ENCODE measurements around the gene TLR1.
"Not testable (repeated sequence)": the region's sequence is repeated elsewhere in the genome, so short reads cannot be mapped to it uniquely, and the experiment has no call there.

The TLR1 gene, protein sequence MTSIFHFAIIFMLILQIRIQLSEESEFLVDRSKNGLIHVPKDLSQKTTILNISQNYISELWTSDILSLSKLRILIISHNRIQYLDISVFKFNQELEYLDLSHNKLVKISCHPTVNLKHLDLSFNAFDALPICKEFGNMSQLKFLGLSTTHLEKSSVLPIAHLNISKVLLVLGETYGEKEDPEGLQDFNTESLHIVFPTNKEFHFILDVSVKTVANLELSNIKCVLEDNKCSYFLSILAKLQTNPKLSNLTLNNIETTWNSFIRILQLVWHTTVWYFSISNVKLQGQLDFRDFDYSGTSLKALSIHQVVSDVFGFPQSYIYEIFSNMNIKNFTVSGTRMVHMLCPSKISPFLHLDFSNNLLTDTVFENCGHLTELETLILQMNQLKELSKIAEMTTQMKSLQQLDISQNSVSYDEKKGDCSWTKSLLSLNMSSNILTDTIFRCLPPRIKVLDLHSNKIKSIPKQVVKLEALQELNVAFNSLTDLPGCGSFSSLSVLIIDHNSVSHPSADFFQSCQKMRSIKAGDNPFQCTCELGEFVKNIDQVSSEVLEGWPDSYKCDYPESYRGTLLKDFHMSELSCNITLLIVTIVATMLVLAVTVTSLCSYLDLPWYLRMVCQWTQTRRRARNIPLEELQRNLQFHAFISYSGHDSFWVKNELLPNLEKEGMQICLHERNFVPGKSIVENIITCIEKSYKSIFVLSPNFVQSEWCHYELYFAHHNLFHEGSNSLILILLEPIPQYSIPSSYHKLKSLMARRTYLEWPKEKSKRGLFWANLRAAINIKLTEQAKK

DNA sequence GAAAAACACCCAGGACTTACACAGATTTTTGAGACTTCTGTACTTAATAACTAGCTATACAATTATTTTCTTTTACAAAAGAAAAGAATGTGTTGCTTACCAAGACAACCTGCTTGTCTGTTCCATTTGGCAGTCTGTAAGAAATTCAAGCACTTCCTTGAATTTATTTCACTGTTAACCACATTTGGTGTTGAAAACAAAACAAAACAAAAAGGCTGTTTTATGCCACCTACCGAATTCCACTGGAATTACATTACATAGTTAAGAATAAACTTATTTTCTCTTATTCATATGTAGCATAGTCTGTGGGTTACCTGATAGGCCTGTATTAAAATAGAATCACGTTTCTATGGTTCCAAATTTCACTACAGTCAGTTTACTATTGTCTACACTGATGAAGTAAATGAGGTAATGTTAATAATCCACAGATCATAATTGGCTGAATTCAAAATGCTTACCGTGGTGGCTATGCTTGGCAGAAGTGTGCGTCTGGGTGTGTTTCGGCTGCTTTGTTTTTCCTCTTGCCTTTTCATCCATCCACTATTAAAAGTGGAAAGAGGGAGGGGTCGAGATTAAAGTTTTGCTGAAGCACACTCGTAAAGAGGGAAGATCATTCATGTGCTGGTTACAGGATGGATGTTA lies at the start of gene TLR1:
TLR1 (minus strand) TSS at position 138 of the 642 bp plus-strand sequence. CDS start 5,960 bp downstream, outside the sequence.
- no peak for DNase-seq

DNA sequence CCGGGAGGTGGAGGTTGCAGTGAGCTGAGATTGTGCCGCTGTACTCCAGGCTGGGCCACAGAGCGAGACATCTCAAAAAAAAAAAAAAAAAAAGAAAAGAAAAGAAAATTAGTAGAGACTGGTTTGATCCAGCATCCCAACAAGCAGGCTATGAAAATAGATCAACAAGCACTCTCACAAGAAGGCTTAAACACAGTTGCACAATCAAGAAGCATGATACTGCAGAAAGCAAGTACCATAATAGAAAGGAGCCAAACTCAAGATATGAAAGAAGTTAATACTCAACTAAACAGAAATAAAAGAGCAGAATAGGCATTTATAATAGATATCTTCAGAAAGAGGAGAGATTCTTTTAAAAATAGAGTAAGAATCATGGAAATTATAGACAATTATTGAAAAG lies 41.4 kb upstream of the TLR1 start:
- no peak for DNase-seq

DNA sequence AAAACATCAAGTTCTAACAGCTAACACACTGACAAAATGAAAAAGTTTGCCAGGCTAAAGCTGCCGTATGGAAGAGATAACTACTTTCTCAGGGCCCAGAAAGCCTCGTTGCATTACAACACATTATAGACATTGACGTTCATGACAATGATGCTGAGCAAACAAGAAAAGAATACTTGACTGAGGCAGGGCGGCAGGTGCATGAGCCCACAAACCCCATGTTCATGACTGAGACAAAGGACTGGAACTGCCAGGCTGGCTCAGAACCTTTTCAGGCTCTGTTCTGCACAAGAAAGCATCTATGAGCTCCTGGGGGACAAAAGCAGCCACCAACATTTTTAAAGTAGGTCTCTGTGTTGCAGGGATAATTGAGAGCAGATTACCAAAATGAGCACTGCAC lies 38.4 kb upstream of the TLR1 start:
- DNase-seq: no peak

DNA sequence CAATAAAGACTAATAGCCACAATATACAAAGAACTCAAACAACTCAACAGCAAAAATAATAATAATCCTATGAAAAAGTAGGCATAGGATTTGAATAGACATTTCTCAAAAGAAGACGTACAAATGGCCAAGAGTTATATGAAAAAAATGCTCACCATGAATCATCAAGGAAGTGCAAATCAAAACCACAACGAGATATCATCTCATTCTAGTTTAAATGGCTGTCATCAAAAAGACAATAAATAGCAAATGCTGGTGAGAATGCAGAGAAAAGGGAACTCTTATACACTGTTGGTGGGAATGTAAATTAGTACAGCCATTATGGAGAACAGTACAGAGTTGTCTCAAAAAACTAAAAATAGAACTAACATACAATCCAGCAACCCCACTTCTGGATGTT lies 33.3 kb upstream of the TLR1 start:
- DNase-seq: no peak

DNA sequence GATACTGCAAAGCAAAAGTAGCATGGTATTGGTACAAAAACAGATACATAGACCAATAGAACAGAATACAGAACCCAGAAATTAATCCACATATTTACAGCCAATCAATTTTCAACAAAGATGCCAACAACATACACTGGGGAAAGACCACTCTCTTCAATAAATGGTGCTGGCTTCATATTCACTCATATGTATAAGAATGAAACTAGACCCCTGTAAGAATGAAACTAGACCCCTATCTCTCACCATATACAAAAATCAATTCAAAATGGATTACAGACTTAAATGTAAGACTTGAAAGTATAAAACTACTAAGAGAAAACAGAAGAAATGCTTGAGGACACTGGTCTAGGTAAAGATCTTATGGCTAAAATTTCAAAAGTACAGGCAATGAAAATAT lies 32.7 kb upstream of the TLR1 start:
- DNase-seq: no peak

DNA sequence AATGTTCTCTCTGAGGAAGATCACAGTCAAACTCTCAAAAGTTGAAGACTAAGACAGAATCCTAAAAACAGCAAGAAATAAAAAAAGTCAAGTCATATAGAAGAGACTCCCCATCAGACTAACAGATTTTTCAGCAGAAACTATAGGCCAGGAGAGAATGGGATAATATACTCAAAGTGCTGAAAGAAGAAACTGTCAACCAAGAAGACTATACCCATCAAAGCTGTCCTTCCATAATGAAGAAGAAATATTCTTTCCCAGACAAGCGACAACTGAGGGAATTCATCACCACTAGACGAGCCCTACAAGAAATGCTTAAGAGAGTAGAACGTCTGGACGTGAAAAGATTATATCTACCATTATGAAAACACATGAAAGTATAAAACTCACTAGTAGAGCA lies 30.0 kb upstream of the TLR1 start:
- no peak for DNase-seq

DNA sequence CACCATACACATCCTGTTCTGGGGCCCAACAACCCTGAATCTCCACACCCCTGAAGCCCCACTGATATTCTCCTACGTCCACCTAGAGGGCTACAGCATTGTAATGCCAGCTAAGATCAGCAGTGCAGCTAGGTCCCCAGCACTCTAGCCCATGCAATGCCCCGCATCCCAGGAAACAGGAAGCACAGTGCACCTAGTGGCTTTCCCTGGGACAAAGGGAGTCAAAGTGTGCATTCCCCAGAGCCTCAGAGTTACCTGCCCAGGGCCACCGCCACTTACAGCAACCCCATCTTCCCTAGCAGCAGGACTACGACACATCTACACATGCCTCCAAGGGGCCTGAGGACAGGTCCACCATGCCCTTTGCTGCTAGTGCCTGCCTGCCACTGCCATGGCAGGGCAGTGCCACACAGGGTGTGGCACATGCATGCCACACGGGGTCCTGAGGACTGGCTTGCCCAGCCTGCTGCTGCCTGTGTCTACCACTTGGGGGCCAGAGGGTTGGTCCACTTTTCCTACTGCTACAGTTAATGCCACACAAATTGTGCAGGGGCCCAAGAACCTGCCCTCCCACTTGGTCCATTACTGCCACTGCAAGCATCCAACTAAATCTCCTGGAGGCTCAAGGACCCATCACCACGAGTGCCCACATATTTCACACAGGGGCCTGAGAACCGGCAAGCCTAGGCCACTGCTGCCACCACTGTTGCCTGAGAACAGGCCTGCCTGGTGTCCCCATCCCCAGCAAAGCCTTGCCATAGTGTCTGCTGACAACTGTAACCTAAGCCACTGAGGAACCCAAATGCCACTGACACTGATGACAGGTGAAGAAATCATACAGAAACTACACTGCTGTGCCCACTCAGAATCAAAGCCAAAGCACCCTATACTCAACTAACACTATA lies 28.3 kb upstream of the TLR1 start:
- DNase-seq: no peak

DNA sequence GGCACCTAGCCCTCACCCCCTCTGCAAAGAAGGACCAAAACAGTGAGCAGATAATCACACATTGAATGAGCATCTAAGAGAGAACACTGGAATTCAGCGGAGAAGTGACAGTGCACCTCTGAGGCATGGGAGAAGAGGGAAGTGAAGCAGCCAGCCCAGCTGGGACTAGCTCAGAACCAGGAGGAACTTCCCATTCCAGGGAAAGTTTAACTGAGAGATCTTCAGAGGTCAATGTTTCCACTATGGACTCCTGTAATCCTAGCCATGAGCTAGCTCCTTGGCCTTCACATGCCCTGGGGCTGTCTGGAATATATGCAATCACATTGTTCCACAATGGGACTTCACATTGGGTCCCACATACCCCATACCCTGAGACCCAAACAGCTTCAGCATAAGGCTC lies 27.6 kb upstream of the TLR1 start:
- no peak for DNase-seq

DNA sequence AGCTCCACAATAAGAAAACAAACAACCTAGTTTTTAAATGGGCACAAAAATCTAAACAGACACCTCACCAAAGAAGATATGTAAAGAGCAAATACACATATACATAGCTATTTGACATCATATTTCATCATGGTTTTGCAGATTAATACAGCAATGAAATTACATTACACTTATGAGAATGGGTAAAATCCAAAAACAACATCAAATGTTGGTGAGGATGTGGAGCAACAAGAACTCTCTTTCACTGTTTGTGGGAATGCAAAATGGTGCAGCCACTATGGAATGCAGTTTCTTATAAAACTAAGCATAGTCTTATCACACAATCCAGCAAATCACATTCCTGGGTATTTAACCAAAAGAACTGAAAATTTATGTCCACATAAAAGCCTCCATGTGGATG lies 27.1 kb upstream of the TLR1 start:
- no peak for DNase-seq

DNA sequence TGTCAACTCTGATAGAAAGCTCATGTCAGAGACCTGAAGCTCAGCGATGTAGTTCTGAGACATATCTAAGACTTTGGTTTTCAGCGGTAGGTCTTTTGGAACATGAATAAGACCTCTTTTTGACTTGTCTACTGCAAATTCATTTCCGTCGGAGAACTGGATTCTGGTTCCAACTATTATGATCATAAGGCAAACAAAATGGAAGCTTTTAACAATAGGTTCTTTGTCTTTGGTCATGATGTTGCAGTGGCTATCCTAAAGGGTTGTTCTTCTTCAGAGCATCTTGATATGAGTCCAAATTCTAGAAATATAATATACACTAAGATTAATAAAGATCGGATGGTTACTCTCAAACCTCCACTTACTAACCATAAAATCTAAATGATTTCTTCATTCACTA lies 24.6 kb upstream of the TLR1 start:
- no peak for DNase-seq

DNA sequence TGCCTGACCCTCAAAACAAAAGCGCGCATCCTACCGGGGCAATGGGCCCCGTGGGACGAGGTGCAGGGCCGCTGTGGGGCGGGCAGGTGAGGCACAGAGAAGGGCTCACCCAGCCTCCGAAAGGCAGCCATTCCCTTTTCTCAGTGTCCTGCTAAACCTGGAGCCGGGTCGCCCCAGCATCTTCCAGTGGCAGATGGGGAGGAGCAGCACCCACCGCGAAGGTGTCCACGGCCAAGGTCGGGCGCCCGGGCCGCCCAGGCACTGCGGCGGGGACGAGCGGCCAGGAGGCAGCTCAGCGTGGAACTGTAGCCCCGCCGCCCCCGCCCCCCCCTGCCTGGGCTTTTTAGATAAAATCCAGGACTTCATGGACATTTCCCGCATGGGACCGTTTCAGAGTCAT lies 19.2 kb upstream of the TLR1 start:
- no peak for DNase-seq

DNA sequence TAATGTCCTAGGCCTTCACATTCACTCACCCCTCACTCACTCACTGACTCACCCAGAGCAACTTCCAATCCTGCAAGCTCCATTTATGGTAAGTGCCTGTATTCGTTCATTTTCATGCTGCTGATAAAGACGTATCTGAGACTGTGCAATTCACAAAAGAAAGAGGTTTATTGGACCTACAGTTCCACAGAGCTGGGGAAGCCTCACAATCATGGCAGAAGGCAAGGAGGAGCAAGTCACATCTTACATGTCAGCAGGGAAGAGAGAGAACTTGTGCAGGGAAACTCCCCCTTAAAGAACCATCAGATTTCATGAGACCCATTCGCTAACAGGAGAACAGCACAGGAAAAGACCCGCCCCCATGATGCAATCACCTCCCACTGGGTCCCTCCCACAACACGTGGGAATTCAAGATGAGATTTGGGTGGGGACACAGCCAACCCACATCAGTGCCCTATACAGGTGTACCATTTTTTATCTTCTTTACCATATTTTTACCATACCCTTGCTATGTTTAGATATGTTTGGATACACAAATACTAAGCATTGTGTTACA lies 18.2 kb upstream of the TLR1 start:
- DNase-seq: no peak

DNA sequence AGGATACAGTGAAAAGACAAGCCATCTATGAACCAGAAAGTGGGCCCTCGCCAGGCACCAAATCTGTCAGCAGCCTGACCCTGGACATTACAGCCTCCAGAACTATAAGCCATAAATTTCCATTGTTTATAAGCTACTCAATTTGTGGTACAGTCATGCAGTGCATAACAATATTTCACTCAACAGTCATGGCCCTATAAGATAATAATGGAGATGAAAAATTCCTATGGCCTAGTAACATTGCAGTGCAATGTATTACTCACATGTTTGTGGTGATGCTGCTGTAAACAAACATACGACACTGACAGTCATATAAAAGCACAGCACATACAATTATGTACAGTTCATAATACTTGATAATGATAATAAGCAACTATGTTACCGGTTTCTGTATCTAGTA lies 17.1 kb upstream of the TLR1 start:
- DNase-seq: no peak

DNA sequence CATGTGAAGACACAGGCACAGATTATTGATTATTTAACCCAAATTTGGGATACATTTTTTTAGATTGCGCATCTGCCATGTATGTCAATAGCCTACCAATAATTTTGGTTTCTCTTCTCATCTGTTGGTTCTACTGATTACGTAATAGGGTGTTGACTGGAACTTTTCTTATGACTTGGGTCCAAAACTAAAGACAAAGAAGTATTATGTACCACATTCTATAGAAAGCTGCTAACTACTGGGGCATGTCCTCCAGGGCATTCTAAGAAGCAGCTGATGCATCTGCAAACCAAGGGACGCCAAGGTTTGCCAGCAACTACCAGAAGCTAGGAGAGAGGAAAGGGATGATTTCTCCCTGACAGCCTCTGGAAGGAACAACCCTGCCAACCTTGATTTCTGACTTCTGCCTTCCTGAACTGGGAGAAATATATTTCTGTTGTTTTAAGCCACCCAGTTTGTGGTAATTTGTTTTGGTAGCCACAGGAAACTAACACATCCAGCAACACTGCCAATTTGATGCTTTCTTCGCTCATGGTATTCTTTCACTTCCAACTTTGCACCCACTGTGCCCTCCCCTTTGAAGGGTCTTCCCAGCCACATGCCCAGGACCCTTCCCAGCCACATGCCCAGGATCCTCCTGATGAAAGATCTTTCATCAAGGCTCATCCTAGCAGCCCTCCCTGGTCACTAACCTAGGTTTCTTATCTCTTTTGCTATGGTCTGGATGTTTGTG lies 15.9 kb upstream of the TLR1 start:
- DNase-seq: no peak

DNA sequence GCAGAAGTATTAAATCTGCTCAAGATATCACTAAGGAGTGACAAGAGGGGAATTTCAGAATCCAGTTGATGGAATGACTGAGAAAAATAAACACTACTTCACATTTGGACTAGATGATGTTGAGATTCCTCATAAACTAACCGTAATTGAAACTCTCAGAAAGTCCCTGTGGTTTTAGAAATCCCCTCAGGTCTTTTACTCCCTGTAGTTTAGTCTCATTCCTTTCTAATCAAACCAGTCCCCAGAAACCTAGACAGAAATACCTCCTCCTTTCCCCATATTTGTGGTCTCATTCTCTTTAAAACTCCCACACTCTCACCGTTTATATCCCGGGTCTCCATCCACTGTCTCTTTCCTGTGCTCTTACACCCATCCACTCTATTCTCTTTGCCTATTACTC lies 15.0 kb upstream of the TLR1 start:
- DNase-seq: no peak

DNA sequence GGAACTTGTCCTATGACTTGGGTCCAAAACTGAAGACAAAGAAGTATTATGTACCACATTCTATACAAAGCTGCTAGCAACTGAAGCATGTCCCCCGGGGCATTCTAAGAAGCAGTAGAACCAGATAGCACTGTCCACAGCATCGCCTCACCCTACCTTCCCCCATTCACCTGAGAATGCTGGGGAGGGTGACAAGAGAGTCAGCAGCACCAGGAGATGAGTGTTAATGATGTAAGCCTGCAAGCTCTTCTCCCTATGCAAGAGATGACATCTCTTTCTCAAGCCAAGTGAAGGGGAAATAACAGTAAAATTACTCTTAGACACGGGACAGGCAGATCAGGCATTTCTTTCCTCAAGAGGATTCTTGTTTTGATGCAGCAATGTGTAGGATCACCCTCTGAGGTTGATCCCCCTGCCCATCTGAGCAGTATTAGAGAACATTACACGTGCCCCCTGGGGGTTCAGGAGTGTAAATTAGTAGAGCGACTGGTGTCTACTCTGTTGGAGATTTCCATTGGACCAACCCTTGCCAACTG lies 13.9 kb upstream of the TLR1 start:
- DNase-seq: no peak

DNA sequence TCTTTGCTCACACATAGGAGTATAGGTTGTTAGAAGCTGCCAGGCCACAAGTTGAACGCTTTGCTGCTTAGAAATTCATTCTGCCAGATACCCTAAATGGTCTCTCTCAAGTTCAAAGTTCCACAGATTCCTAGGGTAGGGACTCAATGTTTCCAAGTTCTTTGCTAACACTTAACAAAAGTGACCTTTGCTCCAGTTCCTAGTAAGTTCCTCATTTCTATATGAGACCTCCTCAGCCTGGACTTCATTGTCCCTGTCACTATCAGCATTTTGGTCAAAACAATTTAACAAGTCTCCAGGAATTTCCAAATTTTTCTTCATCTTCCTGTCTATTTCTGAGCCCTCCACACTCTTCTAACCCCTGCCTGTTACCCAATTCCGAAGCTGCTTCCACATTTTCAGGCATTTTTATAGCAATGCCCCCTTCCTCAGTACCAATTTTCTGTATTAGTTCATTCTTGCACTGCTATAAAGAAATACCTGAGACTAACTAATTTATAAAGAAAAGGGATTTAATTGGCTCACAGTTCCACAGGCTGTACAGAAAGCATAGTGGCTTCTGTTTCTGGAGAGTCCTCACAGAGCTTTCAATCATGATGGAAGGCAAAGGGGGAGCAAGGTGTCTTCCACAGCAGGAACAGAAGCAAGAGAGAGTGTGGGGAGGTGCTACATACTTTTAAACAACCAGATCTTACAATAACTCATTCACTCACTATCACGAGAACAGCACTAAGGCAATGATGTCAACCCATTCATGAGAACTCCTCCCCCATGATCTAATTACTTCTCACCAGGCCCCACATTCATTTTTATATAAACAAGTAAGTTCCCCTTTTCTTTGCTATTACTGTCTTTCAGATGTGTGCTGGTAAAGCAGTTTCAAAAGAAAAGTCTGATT lies 11.5 kb upstream of the TLR1 start:
- DNase-seq: no peak

DNA sequence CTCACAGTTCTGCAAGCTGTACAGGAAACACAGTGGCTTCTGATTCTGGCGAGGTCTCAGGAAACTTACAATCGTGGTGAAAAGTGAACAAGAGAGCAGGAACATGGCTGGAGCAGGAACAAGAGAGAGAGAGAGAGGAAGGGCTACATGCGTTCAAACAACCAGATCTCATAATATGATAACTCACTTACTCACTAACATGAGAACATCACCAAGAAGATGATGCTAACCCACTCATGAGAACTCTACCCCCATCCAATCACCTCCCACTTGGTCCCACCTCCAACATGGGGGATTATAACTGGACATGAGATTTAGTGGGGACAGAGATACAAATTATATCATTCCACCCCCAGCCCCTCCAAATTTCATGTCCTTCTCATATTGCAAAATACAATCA lies 9.8 kb upstream of the TLR1 start:
- no peak for DNase-seq

DNA sequence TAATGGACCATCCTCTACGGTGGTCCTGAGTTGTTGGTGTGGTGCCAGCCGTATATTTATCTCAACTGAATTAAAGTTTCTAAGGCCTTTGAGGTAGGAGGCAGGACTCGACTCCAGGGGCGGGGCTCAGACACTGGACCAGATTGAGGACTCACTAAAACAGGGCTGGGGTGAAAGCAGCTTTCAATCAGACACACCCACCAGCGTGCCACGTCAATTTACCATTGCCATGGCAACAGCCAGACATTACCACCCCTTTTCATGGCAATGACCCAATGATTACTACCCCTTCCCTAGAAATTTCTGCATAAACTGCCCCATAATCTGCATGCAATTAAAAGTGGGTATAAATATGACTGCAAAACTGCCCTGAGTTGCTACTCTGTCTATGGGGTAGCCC lies 6.7 kb upstream of the TLR1 start:
- no peak for DNase-seq

DNA sequence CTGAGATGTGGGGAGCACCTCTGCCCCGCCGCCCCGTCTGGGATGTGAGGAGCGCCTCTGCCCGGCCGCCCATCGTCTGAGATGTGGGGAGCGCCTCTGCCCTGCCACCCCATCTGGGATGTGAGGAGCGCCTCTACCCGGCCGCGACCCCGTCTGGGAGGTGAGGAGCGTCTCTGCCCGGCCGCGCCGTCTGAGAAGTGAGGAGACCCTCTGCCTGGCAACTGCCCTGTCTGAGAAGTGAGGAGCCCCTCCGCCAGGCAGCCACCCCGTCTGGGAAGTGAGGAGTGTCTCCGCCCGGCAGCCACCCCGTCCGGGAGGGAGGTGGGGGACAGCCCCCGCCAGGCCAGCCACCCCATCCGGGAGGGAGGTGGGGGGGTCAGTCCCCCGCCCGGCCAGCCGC lies 2.9 kb upstream of the TLR1 start:
- DNase-seq: not testable (repeated sequence)
